B cell (primary cell): ENCODE data around the gene NACA. TPM values are rescaled to one million over a fixed set of nuclear protein-coding genes. Genes with fewer than 3 reads are reported as not detected.

ENCODE experiments used
- ATAC-seq: fragments of 200-7000 bp; cut with Tn5 transposase; one replicate; pipeline ENCODE4 v1.10.0; 2021; ENCODE audit warnings: low read depth, mild to moderate bottlenecking, moderate number of reproducible peaks, moderate library complexity
- CTCF ChIA-PET: fragments of 350-600 bp; sonication (Branson Sonifier 250); formaldehyde crosslinking; loops from one replicate; lab custom pipeline; 2021; ENCODE audit warnings: antibody characterized with exemption, inconsistent platforms; lab: Charles Lee
- POLR2A ChIA-PET: fragments of 350-600 bp; sonication (Branson Sonifier 250); formaldehyde crosslinking; loops from one replicate; lab custom pipeline; 2021; ENCODE audit warnings: antibody characterized with exemption; lab: Charles Lee
- DNase-seq: peaks from one replicate; pipeline ENCODE4 v3.0.0; 2013
- H2AFZ ChIP-seq: 2 replicates; pipeline ENCODE4 v1.6.1; 2012; ENCODE audit warnings: mild to moderate bottlenecking, low read depth, low read length; ENCODE audit not compliant: insufficient read depth, poor library complexity, severe bottlenecking
- H3K27ac ChIP-seq, 2 donors: 1 replicate in 1 of 2; 2 replicates in 1 of 2; pipeline ENCODE4 v1.5.1; 2012 to 2013; ENCODE audit warnings: low read length in 2 of 2, mild to moderate bottlenecking in 2 of 2, moderate library complexity in 1 of 2
- H3K27me3 ChIP-seq, 4 experiments: fragments of 200-600 bp in 1 of 4; sonication (generic) in 1 of 4; replicated peaks in 1 of 4; 1 replicate in 2 of 4; 2 replicates in 2 of 4; pipeline versions ENCODE4 v1.6.1 to v1.7.0; 2013 to 2016; ENCODE audit warnings: low read length in 3 of 4, mild to moderate bottlenecking in 2 of 4, mixed read lengths in 1 of 4, moderate library complexity in 1 of 4; ENCODE audit not compliant: insufficient read depth in 4 of 4, control insufficient read depth in 3 of 4; ENCODE audit errors: control extremely low read depth in 1 of 4
- H3K36me3 ChIP-seq, 2 experiments: replicated peaks in 1 of 2; 1 replicate in 1 of 2; 2 replicates in 1 of 2; pipeline versions ENCODE4 v1.6.1 to v1.7.1; 2013; ENCODE audit warnings: low read length in 1 of 2; ENCODE audit not compliant: insufficient read depth in 2 of 2, control insufficient read depth in 1 of 2; ENCODE audit errors: control extremely low read depth in 1 of 2, extremely low read depth in 1 of 2
- H3K4me1 ChIP-seq, 2 donors: fragments of 200-600 bp in 1 of 2; sonication (generic) in 1 of 2; 1 replicate in 1 of 2; 2 replicates in 1 of 2; pipeline versions ENCODE4 v1.5.1 to v1.6.1; 2013 to 2017; ENCODE audit warnings: low read length in 2 of 2; ENCODE audit not compliant: control insufficient read depth in 2 of 2, insufficient read depth in 2 of 2
- H3K4me2 ChIP-seq: replicated peaks from 2 replicates; pipeline ENCODE3; 2012; ENCODE audit warnings: mild to moderate bottlenecking, low read depth, low read length; ENCODE audit not compliant: poor library complexity, severe bottlenecking
- H3K4me3 ChIP-seq, 5 experiments: fragments of 200-600 bp in 1 of 5; sonication (generic) in 1 of 5; 1 replicate in 3 of 5; 2 replicates in 2 of 5; pipeline versions ENCODE4 v1.5.1 to v1.7.0; 2011 to 2016; ENCODE audit warnings: low read length in 4 of 5, mild to moderate bottlenecking in 4 of 5, low read depth in 2 of 5, control low read depth in 1 of 5, moderate library complexity in 1 of 5; ENCODE audit not compliant: insufficient read depth in 1 of 5; ENCODE audit errors: control extremely low read depth in 1 of 5, extremely low read depth in 1 of 5
- H3K79me2 ChIP-seq: fragments of 200-600 bp; sonication (generic); one replicate; pipeline ENCODE4 v1.6.0; 2016; ENCODE audit warnings: low read length; ENCODE audit not compliant: control insufficient read depth, insufficient read depth
- H3K9ac ChIP-seq: fragments of 200-600 bp; sonication (generic); 2 replicates; pipeline ENCODE4 v1.6.1; 2017; ENCODE audit warnings: mild to moderate bottlenecking, low read length, moderate library complexity
- H3K9me3 ChIP-seq, 3 donors: one replicate each; pipeline versions ENCODE4 v1.6.1 to v1.7.1; 2013; ENCODE audit warnings: low read length in 2 of 3; ENCODE audit not compliant: control insufficient read depth in 2 of 3, insufficient read depth in 1 of 3; ENCODE audit errors: control extremely low read depth in 1 of 3
- H4K20me1 ChIP-seq: 2 replicates; pipeline ENCODE4 v1.6.0; 2012; ENCODE audit warnings: mild to moderate bottlenecking, low read length; ENCODE audit not compliant: insufficient read depth, control insufficient read depth, poor library complexity, severe bottlenecking
- H3K27ac Mint-ChIP-seq: one replicate; pipeline ENCODE4 v1.8.0; 2021; ENCODE audit warnings: mixed read lengths
- H3K27me3 Mint-ChIP-seq: one replicate; pipeline ENCODE4 v1.8.0; 2021; ENCODE audit warnings: mixed read lengths
- H3K4me1 Mint-ChIP-seq: one replicate; pipeline ENCODE4 v1.8.0; 2021; ENCODE audit warnings: mixed read lengths
- H3K4me3 Mint-ChIP-seq: one replicate; pipeline ENCODE4 v1.8.0; 2021; ENCODE audit warnings: mixed read lengths
- H3K9me3 Mint-ChIP-seq: one replicate; pipeline ENCODE4 v1.8.0; 2022; ENCODE audit warnings: mixed read lengths; ENCODE audit not compliant: insufficient read depth
- EZH2 ChIP-seq: IDR thresholded peaks from 2 replicates; pipeline ENCODE4 v1.6.1; 2012; ENCODE audit warnings: borderline replicate concordance, low read depth, mild to moderate bottlenecking, moderate library complexity, low read length; ENCODE audit not compliant: insufficient read depth, poor library complexity, severe bottlenecking
- WGBS: methylation state at CpG from one replicate; pipeline ENCODE4 v1.1.5; 2013; ENCODE audit warnings: missing lambda C conversion rate; ENCODE audit not compliant: insufficient coverage; 5-methylcytosine and 5-hydroxymethylcytosine counted together
- intact Hi-C: fragments of 100-400 bp; cut with micrococcal nuclease; formaldehyde crosslinking; loops from one replicate; pipeline ENCODE4 v1.10.0; 2022
- polyA plus RNA-seq: library from polyadenylated mRNA; depleted of rRNA; stranded (reverse); fragments of >200 nt; gene quantifications from 2 replicates; pipeline ENCODE4 v1.2.3, GENCODE V29; 2012
- total RNA-seq, 2 donors: library from RNA; stranded (reverse); fragments of 120-200 nt in 1 of 2; gene quantifications; 1 replicate in 1 of 2; 2 replicates in 1 of 2; pipeline versions ENCODE4 v1.2.3 to v1.2.4, GENCODE V29; 2013 to 2022
- TF ChIP-seq, protein P1 (sequence below): fragments of 200-600 bp; IDR thresholded peaks from one replicate; pipeline ENCODE4 v1.8.0; 2022; ENCODE audit warnings: antibody characterized with exemption, mild to moderate bottlenecking

The NACA gene
- total and polyA plus RNA-seq, 2 donors (not counting 1 experiment from before 2014, with no cell fraction given): 1,076 to 1,127 TPM

DNA sequence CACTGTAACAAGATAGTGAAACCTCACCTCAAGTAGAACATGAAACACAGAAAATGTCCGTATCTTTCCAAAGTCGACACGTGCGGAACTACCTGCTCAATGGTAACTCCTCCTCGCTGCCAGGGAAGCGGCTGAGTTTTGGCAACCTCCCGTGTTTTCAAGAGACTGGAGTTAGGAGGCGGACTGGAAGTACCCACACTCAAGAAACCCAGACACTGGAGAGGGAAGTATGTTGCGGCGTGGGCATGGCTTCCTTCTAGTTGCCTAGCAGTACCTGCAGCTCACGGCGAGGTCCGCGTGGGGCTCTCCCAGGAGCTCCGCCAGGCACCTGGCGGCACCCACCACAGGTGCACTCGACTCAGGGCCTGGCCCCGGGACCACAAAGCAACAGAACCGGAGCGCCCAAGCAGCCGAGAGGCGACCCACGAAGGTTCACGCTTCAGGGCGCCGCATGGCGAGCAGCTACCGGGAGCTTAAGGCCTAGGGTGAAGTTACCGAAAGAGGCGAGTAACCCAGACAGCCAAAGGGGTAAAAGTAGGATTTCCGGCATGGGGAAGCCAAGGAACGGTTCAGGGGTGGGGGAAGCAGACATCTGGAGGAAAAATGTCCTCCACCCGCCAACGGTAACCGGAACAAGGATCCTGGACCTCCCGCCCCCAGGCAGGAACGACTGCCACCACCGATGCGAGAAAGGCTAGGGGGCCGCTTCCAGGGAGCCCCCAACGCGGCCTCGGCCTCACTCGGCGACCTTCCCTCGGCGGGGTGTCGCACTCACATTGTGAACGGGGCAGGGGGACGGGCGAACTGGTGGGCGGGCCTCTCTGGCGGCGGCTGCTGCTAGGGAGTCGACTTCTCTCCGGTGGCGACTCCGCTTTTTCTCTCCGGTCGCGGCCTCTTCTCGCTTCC, 37.6 kb downstream of the NACA start:
- peaks cover 29 to 45% of the 10 kb centered on the region in 2 donors for H3K4me1 ChIP-seq
- under 1% methylated on average over 62 of the region's 62 CpGs for WGBS

More for the DNA sequence above, 37.6 kb downstream of the NACA start:
- no peaks in the 10 kb centered on the region for H3K9me3 Mint-ChIP-seq
- ChIA-PET CTCF (interaction anchor here (0.6 to 3.6 kb wide), 5 partner anchors 13 to 497 kb away, joined by 3 to 21 read pairs (median 4); no protein-coding TSS in a partner anchor), POLR2A (interaction anchor here (0.6 to 4.0 kb wide), 16 partner anchors 8 to 552 kb away, joined by 3 to 25 read pairs (median 5); partner anchors contain the start of genes ATP5F1B, BAZ2A, NACA and NEMP1)
- peaks cover 40% of the 10 kb centered on the region for H3K4me1 Mint-ChIP-seq
- TF ChIP-seq, protein P1, sequence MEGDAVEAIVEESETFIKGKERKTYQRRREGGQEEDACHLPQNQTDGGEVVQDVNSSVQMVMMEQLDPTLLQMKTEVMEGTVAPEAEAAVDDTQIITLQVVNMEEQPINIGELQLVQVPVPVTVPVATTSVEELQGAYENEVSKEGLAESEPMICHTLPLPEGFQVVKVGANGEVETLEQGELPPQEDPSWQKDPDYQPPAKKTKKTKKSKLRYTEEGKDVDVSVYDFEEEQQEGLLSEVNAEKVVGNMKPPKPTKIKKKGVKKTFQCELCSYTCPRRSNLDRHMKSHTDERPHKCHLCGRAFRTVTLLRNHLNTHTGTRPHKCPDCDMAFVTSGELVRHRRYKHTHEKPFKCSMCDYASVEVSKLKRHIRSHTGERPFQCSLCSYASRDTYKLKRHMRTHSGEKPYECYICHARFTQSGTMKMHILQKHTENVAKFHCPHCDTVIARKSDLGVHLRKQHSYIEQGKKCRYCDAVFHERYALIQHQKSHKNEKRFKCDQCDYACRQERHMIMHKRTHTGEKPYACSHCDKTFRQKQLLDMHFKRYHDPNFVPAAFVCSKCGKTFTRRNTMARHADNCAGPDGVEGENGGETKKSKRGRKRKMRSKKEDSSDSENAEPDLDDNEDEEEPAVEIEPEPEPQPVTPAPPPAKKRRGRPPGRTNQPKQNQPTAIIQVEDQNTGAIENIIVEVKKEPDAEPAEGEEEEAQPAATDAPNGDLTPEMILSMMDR: no peak
- TF ChIP-seq EZH2: no peak
- Histone ChIP-seq H4K20me1 (peaks cover 29% of the 10 kb centered on the region), H3K4me2 (peak overlapping the region; percentile 80), H3K36me3 (peaks cover 0 to 3% of the 10 kb centered on the region in 2 experiments), H3K27me3 (no peaks in the 10 kb centered on the region), H3K4me3 (peak overlapping the region; percentile 72 to 99 (median 92)), H2AFZ (peak overlapping the region; percentile 85), H3K9me3 (no peaks in the 10 kb centered on the region), H3K9ac (peak overlapping the region; percentile 92), H3K27ac (peak overlapping the region; percentile 95), H3K79me2 (peaks cover 59% of the 10 kb centered on the region)
- peak; percentile 53 for ATAC-seq
- intact Hi-C loops: loop anchor here (1.0 to 5.0 kb wide), 11 partner anchors 38 to 833 kb away; partner anchors contain the start of genes BAZ2A, DDIT3, GLS2 and NACA
- peak overlapping the region; percentile 97 for H3K4me3 Mint-ChIP-seq
- H3K27me3 Mint-ChIP-seq: no peaks in the 10 kb centered on the region
- H3K27ac Mint-ChIP-seq: peak overlapping the region; percentile 98
- peak; percentile 86 for DNase-seq
